Fibroblast of lung (primary cell): ENCODE results near the gene AS3MT. TPM values are rescaled to one million over a fixed set of nuclear protein-coding genes. Genes with fewer than 3 reads are reported as not detected.
"Not testable (repeated sequence)": the region's sequence is repeated elsewhere in the genome, so short reads cannot be mapped to it uniquely, and the experiment has no call there.

Experiments
- DNase-seq, 2 donors: peaks; one replicate each; pipeline versions ENCODE4 v3.0.0 to v3.0.0-alpha.2; 2010; ENCODE audit warnings: low read depth in 2 of 2
- H2AFZ ChIP-seq: 2 replicates; pipeline ENCODE4 v1.5.1; 2012; ENCODE audit warnings: low read length, control low read depth, inconsistent platforms
- H3K27ac ChIP-seq: 2 replicates; pipeline ENCODE4 v1.5.1; 2011; ENCODE audit warnings: low read length, control low read depth; ENCODE audit not compliant: insufficient read depth
- H3K27me3 ChIP-seq: 2 replicates; pipeline ENCODE4 v1.5.1; 2011; ENCODE audit warnings: mild to moderate bottlenecking, low read length; ENCODE audit not compliant: control insufficient read depth, insufficient read depth
- H3K36me3 ChIP-seq: 2 replicates; pipeline ENCODE4 v1.5.1; 2011; ENCODE audit warnings: low read length; ENCODE audit not compliant: control insufficient read depth, insufficient read depth
- H3K4me1 ChIP-seq: 2 replicates; pipeline ENCODE4 v1.5.1; 2011; ENCODE audit warnings: low read length; ENCODE audit not compliant: control insufficient read depth, insufficient read depth; ENCODE audit errors: extremely low read depth
- H3K4me2 ChIP-seq: 2 replicates; pipeline ENCODE4 v1.5.1; 2011; ENCODE audit warnings: low read length, control low read depth; ENCODE audit not compliant: insufficient read depth; ENCODE audit errors: extremely low read depth
- H3K4me3 ChIP-seq, 4 experiments: fragments of 200-600 bp in 1 of 4; sonication (generic) in 1 of 4; replicated peaks in 1 of 4; 2 replicates each; pipeline ENCODE4 v1.5.1; 2011 to 2016; ENCODE audit warnings: low read length in 4 of 4, low read depth in 3 of 4, mild to moderate bottlenecking in 3 of 4, control low read depth in 2 of 4, inconsistent platforms in 1 of 4, mixed read lengths in 1 of 4; ENCODE audit not compliant: insufficient read depth in 1 of 4; ENCODE audit errors: control extremely low read depth in 1 of 4
- H3K79me2 ChIP-seq: 2 replicates; pipeline ENCODE4 v1.5.1; 2012; ENCODE audit warnings: mild to moderate bottlenecking, low read length, inconsistent platforms; ENCODE audit not compliant: control insufficient read depth, insufficient read depth
- H3K9ac ChIP-seq: 2 replicates; pipeline ENCODE4 v1.5.1; 2011; ENCODE audit warnings: mild to moderate bottlenecking, low read length, control low read depth; ENCODE audit not compliant: insufficient read depth
- H3K9me3 ChIP-seq: 2 replicates; pipeline ENCODE4 v1.5.1; 2012; ENCODE audit warnings: low read depth, low read length; ENCODE audit not compliant: control insufficient read depth, insufficient read depth
- H4K20me1 ChIP-seq: 2 replicates; pipeline ENCODE4 v1.5.1; 2011; ENCODE audit warnings: low read length; ENCODE audit not compliant: control insufficient read depth, insufficient read depth; ENCODE audit errors: extremely low read depth
- CTCF ChIP-seq, 2 donors: IDR thresholded peaks in 1 of 2; conservative IDR thresholded peaks in 1 of 2; 1 replicate in 1 of 2; 2 replicates in 1 of 2; pipeline ENCODE4 v1.5.1; 2011 to 2012; ENCODE audit warnings: low read length in 2 of 2, control low read depth in 1 of 2, inconsistent platforms in 1 of 2, low read depth in 1 of 2, mild to moderate bottlenecking in 1 of 2
- EZH2 ChIP-seq: IDR thresholded peaks from 2 replicates; pipeline ENCODE4 v1.5.1; 2012; ENCODE audit warnings: low read length, control low read depth, mild to moderate bottlenecking; ENCODE audit errors: missing control alignments
- polyA plus RNA-seq, 2 donors: library from polyadenylated mRNA; depleted of rRNA in 1 of 2; stranded (reverse) in 1 of 2; unstranded in 1 of 2; fragments of >200 nt; gene quantifications; 2 replicates each; pipeline ENCODE4 v1.2.1, GENCODE V29; 2011 to 2012; ENCODE audit warnings: missing spikeins in 1 of 2
- total RNA-seq: library from RNA; depleted of rRNA; stranded (reverse); fragments of >200 nt; gene quantifications from 2 replicates; pipeline ENCODE4 v1.2.1, GENCODE V29; 2014

AS3MT gene
- total and polyA plus RNA-seq, 2 donors (not counting 1 experiment from before 2014, with no cell fraction given), result 8.1 to 11.4 TPM

- no peak overlapping the region for H2AFZ ChIP-seq
- H3K4me1 ChIP-seq, result no peaks in the 10 kb centered on the region
- H3K36me3 ChIP-seq, result no peaks in the 10 kb centered on the region
- no peak for DNase-seq
- no peaks in the 10 kb centered on the region for H3K9me3 ChIP-seq
- H3K27me3 ChIP-seq, result peaks cover 4% of the 10 kb centered on the region
- H3K79me2 ChIP-seq, result no peaks in the 10 kb centered on the region
- no peak overlapping the region for H3K9ac ChIP-seq
- H4K20me1 ChIP-seq, result no peaks in the 10 kb centered on the region
- H3K27ac ChIP-seq, result no peak overlapping the region
- H3K4me2 ChIP-seq, result no peak overlapping the region
- H3K4me3 ChIP-seq, result no peak overlapping the region
- no peak for TF ChIP-seq CTCF (conservative IDR thresholded peaks at IDR 0.05 in 1 of 2, IDR thresholded peaks at IDR 0.05 in 1 of 2; ENCODE audit: low read depth in 1 of 2, low read length in 2 of 2)
- no peak for TF ChIP-seq EZH2
These were observed 19.2 kb upstream of the AS3MT start for GRCh38 chr10:102850025-102850518.

- not testable (repeated sequence) for H3K4me2 ChIP-seq, H4K20me1 ChIP-seq, H3K79me2 ChIP-seq, H3K27me3 ChIP-seq, H3K36me3 ChIP-seq, H3K9me3 ChIP-seq, H3K4me3 ChIP-seq, H3K27ac ChIP-seq, DNase-seq, H3K4me1 ChIP-seq, H3K9ac ChIP-seq, H2AFZ ChIP-seq
These were observed 16.0 kb upstream of the AS3MT start for GRCh38 chr10:102853237-102853636.

GRCh38 chr10:102855731-102856436, 13.4 kb upstream of the AS3MT start:
- H3K9me3 ChIP-seq, H3K79me2 ChIP-seq, H3K36me3 ChIP-seq, H3K9ac ChIP-seq, H3K4me1 ChIP-seq, H3K4me3 ChIP-seq, H4K20me1 ChIP-seq, H3K4me2 ChIP-seq, H3K27me3 ChIP-seq, H2AFZ ChIP-seq: not testable (repeated sequence)
- DNase-seq, result peak; percentile 90 to 98
- H3K27ac ChIP-seq, result peak overlapping the region; percentile 46

DNA sequence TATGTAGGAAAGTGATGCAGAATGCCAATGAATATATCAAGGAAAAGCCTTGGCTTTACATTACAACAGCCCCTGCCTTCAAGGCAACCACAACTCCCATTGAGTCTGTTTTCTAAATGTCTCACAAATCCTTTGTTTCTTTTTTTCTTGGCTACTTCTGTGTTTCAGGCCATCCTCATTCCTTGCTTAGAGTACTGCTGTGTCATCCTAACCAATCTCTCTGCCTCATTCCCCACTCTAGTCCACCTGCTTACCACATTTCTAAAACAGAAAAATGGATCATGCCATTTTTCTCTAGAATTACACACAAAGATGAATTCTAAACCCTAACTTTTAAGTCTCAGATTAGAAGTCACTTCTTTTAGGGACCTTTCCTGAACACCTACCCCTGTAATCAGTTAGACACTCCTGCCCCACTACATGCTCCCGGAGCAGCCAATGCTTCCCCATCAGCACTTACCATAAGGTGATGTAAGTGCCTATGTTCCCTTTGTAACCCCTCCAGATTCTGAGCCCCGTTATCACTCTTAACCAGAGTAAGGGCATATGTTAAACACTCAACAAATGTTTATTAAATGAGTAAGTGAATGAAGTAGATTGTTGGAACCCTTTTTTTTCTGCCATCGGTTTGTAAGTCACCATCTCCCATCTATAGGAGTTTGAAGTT, 12.4 kb upstream of the AS3MT start:
- Histone ChIP-seq H3K9ac (no peak overlapping the region), H3K27ac (no peak overlapping the region), H3K4me1 (peaks cover 5% of the 10 kb centered on the region), H3K36me3 (no peaks in the 10 kb centered on the region), H3K27me3 (no peaks in the 10 kb centered on the region), H3K9me3 (no peaks in the 10 kb centered on the region), H3K4me2 (no peak overlapping the region), H4K20me1 (no peaks in the 10 kb centered on the region), H3K79me2 (no peaks in the 10 kb centered on the region), H2AFZ (no peak overlapping the region), H3K4me3 (no peak overlapping the region)
- no peak for DNase-seq
- TF ChIP-seq CTCF (conservative IDR thresholded peaks at IDR 0.05 in 1 of 2, IDR thresholded peaks at IDR 0.05 in 1 of 2; ENCODE audit: low read depth in 1 of 2, low read length in 2 of 2), result no peak
- no peak for TF ChIP-seq EZH2
